C4-2B (cell line): ENCODE results near the gene CIDEB.
A peak's percentile ranks its signal among the peaks of the same experiment; 100 is the strongest.
"Not testable (repeated sequence)": the region's sequence is repeated elsewhere in the genome, so short reads cannot be mapped to it uniquely, and the experiment has no call there.

Experiments
- H3K27ac ChIP-seq: fragments of 450-650 bp; 2 replicates; pipeline ENCODE4 v1.5.1; 2017
- ZFX ChIP-seq: fragments of 450-650 bp; IDR thresholded peaks from 2 replicates; pipeline ENCODE4 v1.6.1; 2017
- TF ChIP-seq, protein P1 (sequence below): fragments of 450-650 bp; conservative IDR thresholded peaks from 2 replicates; pipeline ENCODE4 v1.5.1; 2017; ENCODE audit warnings: mild to moderate bottlenecking

The CIDEB gene

DNA sequence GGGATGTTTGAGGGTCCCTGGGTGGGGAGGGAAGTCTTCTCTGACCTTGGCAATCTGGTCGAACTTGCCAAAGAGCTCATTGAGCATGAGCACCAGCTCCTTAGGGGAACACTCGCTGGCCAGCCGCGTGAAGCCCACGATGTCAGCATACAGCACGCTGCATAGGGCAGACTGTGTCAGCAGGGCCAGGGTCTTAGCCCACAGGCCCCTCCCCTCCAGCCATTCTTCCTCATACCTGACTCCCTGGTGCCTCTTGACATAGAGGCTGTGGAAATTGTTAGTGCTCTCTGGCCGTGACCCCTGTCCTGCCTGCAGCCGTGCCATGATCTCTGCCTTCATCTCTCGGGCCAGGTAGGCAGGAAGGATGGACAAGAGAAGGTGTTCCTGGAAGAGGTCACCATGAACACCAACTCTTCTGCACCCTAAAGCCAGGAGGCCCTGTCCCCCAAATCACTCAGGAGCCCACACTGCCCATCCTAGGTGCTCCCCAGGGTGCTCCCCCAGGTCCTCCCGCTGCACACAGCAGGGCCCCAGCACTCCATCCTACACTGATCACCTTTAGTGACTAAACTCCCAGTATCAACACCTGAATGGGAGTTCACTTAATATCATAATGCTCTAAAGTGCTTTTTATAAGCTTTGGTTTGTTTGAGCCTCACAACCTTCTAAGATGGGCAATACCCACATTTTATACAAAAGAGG, 23.3 kb upstream of the CIDEB start:
- H3K27ac ChIP-seq: no peak overlapping the region
- TF ChIP-seq ZFX: no peak
- TF ChIP-seq, protein P1, sequence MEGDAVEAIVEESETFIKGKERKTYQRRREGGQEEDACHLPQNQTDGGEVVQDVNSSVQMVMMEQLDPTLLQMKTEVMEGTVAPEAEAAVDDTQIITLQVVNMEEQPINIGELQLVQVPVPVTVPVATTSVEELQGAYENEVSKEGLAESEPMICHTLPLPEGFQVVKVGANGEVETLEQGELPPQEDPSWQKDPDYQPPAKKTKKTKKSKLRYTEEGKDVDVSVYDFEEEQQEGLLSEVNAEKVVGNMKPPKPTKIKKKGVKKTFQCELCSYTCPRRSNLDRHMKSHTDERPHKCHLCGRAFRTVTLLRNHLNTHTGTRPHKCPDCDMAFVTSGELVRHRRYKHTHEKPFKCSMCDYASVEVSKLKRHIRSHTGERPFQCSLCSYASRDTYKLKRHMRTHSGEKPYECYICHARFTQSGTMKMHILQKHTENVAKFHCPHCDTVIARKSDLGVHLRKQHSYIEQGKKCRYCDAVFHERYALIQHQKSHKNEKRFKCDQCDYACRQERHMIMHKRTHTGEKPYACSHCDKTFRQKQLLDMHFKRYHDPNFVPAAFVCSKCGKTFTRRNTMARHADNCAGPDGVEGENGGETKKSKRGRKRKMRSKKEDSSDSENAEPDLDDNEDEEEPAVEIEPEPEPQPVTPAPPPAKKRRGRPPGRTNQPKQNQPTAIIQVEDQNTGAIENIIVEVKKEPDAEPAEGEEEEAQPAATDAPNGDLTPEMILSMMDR: no peak

DNA sequence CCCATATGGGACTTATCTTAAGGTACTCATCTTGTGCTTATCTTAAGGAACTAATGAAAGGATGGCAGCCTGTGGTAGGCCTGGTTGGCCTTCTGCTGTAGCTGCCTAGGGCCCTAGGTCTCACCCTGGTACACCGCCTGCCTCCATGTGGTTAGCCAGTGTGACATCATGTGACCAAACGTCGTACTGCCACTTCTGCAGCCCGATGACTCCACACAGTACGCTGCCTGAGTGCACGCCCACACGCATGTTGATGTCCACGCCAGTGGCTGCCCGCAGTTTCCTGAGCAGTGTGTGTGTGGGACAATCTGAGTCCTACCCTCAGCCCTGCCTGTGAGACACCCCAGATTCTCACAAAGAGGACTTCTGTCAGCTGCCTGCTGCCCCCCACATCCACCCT, 22.0 kb upstream of the CIDEB start:
- TF ChIP-seq ZFX: no peak
- TF ChIP-seq, protein P1: no peak
- H3K27ac ChIP-seq: no peak overlapping the region

DNA sequence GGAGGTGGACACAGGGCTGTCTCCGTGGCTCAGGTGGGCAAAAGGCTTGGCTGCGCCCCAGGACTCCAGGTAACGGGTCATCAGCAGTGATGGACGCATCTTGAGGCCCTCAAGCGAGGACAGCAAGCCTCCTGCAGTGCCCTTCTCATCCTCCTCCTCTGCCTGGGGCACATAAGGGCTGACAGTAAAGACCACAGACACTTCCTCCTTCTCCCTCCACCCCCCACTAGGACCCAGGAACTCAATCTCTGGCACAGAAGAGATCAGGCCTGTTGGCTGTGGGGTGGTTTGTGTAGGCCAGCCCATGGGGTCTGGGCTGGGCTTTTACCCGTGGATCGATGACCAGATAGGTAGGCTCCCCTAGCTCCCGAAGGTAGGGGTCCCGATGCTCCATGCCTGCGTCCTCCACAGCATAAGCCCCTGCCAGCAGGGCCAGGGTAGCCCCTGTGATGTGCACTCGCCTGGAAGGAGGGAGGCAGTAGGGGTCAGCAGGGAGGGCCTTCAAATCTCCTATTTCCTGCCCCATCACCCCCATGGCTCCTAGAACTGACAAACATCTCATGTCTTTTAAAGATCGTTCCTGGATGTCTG, 21.4 kb upstream of the CIDEB start:
- no peak overlapping the region for H3K27ac ChIP-seq
- no peak for TF ChIP-seq ZFX
- TF ChIP-seq, protein P1: no peak

DNA sequence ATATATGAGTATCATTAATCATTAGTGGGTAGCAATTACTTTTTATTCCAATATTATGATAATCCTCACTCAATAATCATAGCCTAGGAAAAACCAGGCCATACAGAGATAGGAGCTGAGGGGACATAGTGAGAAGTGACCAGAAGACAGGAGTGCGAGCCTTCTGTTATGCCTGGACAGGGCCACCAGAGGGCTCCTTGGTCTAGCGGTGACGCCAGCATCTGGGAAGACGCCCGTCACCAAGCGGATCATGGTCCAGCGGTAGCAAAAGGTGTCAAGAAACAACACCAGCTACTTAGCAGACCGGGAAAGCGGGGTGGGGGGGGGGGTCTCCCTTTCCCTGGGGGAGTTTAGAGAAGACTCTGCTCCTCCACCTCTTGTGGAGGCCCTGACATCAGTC, 20.1 kb upstream of the CIDEB start:
- not testable (repeated sequence) for H3K27ac ChIP-seq
- TF ChIP-seq, protein P1: peak; percentile 75

DNA sequence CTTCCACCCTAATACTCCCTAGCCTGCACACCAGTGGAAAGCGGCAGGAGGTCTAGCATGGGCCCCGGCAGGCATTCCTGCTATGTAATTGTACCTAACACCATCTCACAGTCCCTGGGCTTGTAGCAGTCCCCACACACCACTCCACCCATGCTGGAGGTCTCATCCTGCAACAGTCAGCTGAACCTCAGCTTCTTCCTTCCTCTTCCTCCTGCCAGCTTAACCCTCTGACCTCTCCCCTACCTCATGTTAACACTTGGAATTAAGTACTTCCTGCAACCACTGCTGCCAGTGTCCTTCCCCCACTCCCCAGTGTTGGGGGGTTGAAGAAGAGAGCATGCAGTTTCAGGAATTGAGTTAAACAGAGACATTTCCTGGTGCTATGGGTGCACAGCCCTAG, 19.5 kb upstream of the CIDEB start:
- no peak overlapping the region for H3K27ac ChIP-seq
- TF ChIP-seq, protein P1: no peak
- TF ChIP-seq ZFX: no peak

DNA sequence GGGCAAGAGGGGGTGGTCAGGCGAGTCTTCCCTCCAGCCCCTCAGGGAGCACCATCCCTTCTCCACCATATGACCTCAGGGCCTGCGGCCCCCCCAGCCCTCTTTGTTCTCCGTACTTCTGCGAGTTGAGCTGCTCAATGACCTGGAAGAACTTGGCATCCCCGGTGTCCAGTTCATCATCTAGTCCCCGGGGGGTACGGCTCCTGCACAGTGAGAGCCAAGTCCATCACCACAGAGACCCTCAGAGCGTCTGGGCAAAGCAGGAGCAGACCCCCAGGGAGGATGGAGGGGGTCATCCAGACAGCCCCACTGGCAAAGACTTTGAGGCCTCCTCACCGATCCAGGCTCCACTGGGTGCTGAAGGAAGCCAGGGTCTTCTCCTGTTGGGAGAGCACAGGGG, 18.2 kb upstream of the CIDEB start:
- TF ChIP-seq, protein P1: no peak
- no peak for TF ChIP-seq ZFX
- H3K27ac ChIP-seq: no peak overlapping the region

DNA sequence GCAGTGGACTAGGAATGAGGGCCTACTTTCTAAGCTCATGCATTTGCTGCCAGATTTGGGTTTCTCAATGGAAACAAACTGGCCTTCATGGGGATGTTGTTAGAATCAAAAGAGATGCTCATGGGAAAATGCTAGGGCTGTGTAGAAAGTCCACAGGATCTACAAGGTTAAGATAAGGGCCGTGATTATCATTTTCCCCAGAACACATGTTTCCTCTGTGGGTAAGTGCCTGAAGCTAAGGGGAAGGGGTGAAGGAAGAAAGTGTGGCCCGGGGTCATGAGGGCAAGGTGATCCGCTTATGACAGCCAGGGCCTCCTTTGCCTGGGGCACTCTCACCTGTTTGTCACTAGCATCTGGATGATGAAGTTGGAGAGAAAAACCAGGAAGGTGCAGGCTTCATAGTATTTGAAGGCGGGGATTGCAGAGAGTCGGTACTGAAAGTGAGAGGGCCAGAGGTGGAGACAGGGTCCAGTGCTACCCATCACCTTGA, 17.3 kb upstream of the CIDEB start:
- H3K27ac ChIP-seq: no peak overlapping the region
- TF ChIP-seq, protein P1: no peak
- TF ChIP-seq ZFX: no peak
